HCT116 (cell line): Measurements from ENCODE around the gene ARHGAP5.

Experiments
- CEBPB ChIP-seq: IDR thresholded peaks from 2 replicates; pipeline ENCODE4 v1.6.1; 2012; ENCODE audit warnings: low read depth
- EZH2phosphoT487 ChIP-seq: fragments of 200-600 bp; IDR thresholded peaks from 2 replicates; pipeline ENCODE4 v1.6.1; 2018; ENCODE audit warnings: antibody characterized with exemption, borderline replicate concordance
- JUND ChIP-seq: IDR thresholded peaks from 2 replicates; pipeline ENCODE4 v1.6.1; 2012
- POLR2A ChIP-seq: IDR thresholded peaks from 2 replicates; pipeline ENCODE4 v1.7.0; 2011; ENCODE audit warnings: borderline replicate concordance; ENCODE audit not compliant: insufficient read depth, insufficient read length; ENCODE audit errors: extremely low read depth
- POLR2AphosphoS5 ChIP-seq: IDR thresholded peaks from 2 replicates; pipeline ENCODE4 v1.6.1; 2011; ENCODE audit warnings: mild to moderate bottlenecking, low read depth, low read length, moderate library complexity
- RAD21 ChIP-seq: IDR thresholded peaks from 2 replicates; pipeline ENCODE4 v1.6.1; 2012; ENCODE audit warnings: low read depth, mild to moderate bottlenecking
- SIN3A ChIP-seq: IDR thresholded peaks from 2 replicates; pipeline ENCODE4 v1.6.1; 2012; ENCODE audit warnings: low read depth
- SRF ChIP-seq: IDR thresholded peaks from 2 replicates; pipeline ENCODE4 v1.6.1; 2012; ENCODE audit warnings: low read depth
- YY1 ChIP-seq: IDR thresholded peaks from 2 replicates; pipeline ENCODE4 v1.6.1; 2011; ENCODE audit warnings: low read length, low read depth, moderate library complexity, mild to moderate bottlenecking; ENCODE audit not compliant: insufficient replicate concordance; ENCODE audit errors: extremely low read depth
- ZFX ChIP-seq: fragments of 450-650 bp; IDR thresholded peaks from 2 replicates; pipeline ENCODE4 v1.6.1; 2017
- ZNF274 ChIP-seq: fragments of 200-500 bp; sonication (Bioruptor generic); IDR thresholded peaks from 2 replicates; pipeline ENCODE4 v1.6.1; 2014; ENCODE audit warnings: mild to moderate bottlenecking, low read depth, low read length, inconsistent platforms
- TF ChIP-seq, protein P1 (sequence below), 3 experiments: fragments of 200-600 bp in 1 of 3; sonication (generic) in 1 of 3; IDR thresholded peaks in 2 of 3; conservative IDR thresholded peaks in 1 of 3; 2 replicates each; pipeline ENCODE4 v1.5.1; 2012 to 2017; ENCODE audit warnings: low read depth in 2 of 3, low read length in 2 of 3, antibody characterized with exemption in 1 of 3, borderline replicate concordance in 1 of 3, control low read depth in 1 of 3, mild to moderate bottlenecking in 1 of 3, mixed read lengths in 1 of 3, mixed run types in 1 of 3, moderate library complexity in 1 of 3; ENCODE audit not compliant: insufficient read depth in 1 of 3
- TF ChIP-seq, protein P2 (sequence below): IDR thresholded peaks from 2 replicates; pipeline ENCODE4 v1.6.1; 2012; ENCODE audit warnings: low read depth
- TF ChIP-seq, protein P3 (sequence below): IDR thresholded peaks from 2 replicates; pipeline ENCODE4 v1.6.1; 2011; ENCODE audit warnings: mild to moderate bottlenecking, low read length, moderate library complexity; ENCODE audit not compliant: insufficient replicate concordance; ENCODE audit errors: extremely low read depth

DNA sequence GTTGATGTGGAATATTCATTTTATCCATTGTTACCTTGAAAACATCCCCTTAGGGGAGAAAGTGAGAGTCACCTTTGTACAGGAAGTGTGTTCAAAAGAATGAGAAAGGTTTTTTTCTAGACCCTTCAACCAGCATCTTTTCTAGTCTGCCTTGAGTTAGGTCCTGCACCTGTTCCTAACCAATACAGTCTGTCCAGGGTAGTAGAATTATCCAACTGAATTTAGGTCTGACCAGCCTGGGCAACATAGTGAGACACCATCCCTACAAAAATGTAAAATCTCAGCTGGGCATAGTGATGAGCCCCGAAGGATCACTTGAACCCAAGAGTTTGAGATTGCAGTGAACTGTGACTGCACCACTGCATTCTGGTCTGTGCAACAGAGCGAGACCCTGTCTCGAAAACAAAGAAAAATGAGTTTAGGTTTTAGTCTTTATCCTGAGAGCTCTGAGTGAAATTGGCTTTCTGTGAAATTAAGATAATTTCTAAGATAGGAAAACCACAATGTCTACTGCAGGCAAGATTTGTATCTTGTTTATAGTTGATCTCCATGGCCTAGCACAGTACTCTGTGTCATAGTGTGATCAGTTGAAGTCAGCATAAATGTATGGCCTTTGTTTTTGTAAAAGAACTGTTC is 25.2 kb downstream of the ARHGAP5 start:
- TF ChIP-seq POLR2A, result no peak
- TF ChIP-seq, protein P1, sequence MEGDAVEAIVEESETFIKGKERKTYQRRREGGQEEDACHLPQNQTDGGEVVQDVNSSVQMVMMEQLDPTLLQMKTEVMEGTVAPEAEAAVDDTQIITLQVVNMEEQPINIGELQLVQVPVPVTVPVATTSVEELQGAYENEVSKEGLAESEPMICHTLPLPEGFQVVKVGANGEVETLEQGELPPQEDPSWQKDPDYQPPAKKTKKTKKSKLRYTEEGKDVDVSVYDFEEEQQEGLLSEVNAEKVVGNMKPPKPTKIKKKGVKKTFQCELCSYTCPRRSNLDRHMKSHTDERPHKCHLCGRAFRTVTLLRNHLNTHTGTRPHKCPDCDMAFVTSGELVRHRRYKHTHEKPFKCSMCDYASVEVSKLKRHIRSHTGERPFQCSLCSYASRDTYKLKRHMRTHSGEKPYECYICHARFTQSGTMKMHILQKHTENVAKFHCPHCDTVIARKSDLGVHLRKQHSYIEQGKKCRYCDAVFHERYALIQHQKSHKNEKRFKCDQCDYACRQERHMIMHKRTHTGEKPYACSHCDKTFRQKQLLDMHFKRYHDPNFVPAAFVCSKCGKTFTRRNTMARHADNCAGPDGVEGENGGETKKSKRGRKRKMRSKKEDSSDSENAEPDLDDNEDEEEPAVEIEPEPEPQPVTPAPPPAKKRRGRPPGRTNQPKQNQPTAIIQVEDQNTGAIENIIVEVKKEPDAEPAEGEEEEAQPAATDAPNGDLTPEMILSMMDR (IDR thresholded peaks at IDR 0.05 in 2 of 3, conservative IDR thresholded peaks at IDR 0.05 in 1 of 3; ENCODE audit: borderline replicate concordance in 1 of 3, insufficient read depth in 1 of 3, low read depth in 2 of 3, low read length in 2 of 3), result no peak
- TF ChIP-seq SIN3A, result no peak
- TF ChIP-seq POLR2AphosphoS5, result no peak
- no peak for TF ChIP-seq ZNF274
- no peak for TF ChIP-seq YY1
- TF ChIP-seq, protein P2, sequence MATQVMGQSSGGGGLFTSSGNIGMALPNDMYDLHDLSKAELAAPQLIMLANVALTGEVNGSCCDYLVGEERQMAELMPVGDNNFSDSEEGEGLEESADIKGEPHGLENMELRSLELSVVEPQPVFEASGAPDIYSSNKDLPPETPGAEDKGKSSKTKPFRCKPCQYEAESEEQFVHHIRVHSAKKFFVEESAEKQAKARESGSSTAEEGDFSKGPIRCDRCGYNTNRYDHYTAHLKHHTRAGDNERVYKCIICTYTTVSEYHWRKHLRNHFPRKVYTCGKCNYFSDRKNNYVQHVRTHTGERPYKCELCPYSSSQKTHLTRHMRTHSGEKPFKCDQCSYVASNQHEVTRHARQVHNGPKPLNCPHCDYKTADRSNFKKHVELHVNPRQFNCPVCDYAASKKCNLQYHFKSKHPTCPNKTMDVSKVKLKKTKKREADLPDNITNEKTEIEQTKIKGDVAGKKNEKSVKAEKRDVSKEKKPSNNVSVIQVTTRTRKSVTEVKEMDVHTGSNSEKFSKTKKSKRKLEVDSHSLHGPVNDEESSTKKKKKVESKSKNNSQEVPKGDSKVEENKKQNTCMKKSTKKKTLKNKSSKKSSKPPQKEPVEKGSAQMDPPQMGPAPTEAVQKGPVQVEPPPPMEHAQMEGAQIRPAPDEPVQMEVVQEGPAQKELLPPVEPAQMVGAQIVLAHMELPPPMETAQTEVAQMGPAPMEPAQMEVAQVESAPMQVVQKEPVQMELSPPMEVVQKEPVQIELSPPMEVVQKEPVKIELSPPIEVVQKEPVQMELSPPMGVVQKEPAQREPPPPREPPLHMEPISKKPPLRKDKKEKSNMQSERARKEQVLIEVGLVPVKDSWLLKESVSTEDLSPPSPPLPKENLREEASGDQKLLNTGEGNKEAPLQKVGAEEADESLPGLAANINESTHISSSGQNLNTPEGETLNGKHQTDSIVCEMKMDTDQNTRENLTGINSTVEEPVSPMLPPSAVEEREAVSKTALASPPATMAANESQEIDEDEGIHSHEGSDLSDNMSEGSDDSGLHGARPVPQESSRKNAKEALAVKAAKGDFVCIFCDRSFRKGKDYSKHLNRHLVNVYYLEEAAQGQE, result no peak
- TF ChIP-seq, protein P3, sequence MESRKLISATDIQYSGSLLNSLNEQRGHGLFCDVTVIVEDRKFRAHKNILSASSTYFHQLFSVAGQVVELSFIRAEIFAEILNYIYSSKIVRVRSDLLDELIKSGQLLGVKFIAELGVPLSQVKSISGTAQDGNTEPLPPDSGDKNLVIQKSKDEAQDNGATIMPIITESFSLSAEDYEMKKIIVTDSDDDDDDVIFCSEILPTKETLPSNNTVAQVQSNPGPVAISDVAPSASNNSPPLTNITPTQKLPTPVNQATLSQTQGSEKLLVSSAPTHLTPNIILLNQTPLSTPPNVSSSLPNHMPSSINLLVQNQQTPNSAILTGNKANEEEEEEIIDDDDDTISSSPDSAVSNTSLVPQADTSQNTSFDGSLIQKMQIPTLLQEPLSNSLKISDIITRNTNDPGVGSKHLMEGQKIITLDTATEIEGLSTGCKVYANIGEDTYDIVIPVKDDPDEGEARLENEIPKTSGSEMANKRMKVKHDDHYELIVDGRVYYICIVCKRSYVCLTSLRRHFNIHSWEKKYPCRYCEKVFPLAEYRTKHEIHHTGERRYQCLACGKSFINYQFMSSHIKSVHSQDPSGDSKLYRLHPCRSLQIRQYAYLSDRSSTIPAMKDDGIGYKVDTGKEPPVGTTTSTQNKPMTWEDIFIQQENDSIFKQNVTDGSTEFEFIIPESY, result no peak
- no peak for TF ChIP-seq JUND
- no peak for TF ChIP-seq ZFX
- TF ChIP-seq SRF, result no peak
- no peak for TF ChIP-seq CEBPB
- TF ChIP-seq EZH2phosphoT487, result no peak
- TF ChIP-seq RAD21, result no peak
